Hematopoietic multipotent progenitor cell treated with erythropoietin and hydrocortisone succinate and interleukin-3 and kit ligand, for 6 days (in vitro differentiated cells): ENCODE data around the gene ERCC6L.

Source experiments
- DNase-seq: peaks from one replicate; pipeline ENCODE4 v3.0.0-alpha.2; 2015

The ERCC6L gene

GRCh38 chrX:72238721-72239475 lies at the start of gene ERCC6L:
Gene ERCC6L, minus strand, starts transcription at chrX:72239027. Its CDS starts 116 bp downstream, at chrX:72238911.
- DNase-seq = peak; percentile 88

GRCh38 chrX:72282302-72282701 lies 43.5 kb upstream of the ERCC6L start:
- no peak for DNase-seq

- DNase-seq = no peak
Observed at GRCh38 chrX:72280321-72280845, 41.6 kb upstream of the ERCC6L start.

- DNase-seq = no peak
Observed at GRCh38 chrX:72276478-72276953, 37.7 kb upstream of the ERCC6L start.

- no peak for DNase-seq
Observed at GRCh38 chrX:72274526-72274925, 35.7 kb upstream of the ERCC6L start.

GRCh38 chrX:72273718-72274117 lies 34.9 kb upstream of the ERCC6L start:
- DNase-seq = no peak

- DNase-seq = no peak
Observed at GRCh38 chrX:72272868-72273267, 34.0 kb upstream of the ERCC6L start.

GRCh38 chrX:72271812-72272211 lies 33.0 kb upstream of the ERCC6L start:
- DNase-seq = no peak

GRCh38 chrX:72271091-72271788 lies 32.4 kb upstream of the ERCC6L start:
- no peak for DNase-seq

GRCh38 chrX:72270316-72270866 lies 31.6 kb upstream of the ERCC6L start:
- no peak for DNase-seq

GRCh38 chrX:72269671-72270251 lies 30.9 kb upstream of the ERCC6L start:
- DNase-seq = no peak

GRCh38 chrX:72268597-72269365 lies 30.0 kb upstream of the ERCC6L start:
- no peak for DNase-seq

GRCh38 chrX:72265263-72265662 lies 26.4 kb upstream of the ERCC6L start:
- DNase-seq = no peak

- peak; percentile 57 for DNase-seq
Observed at GRCh38 chrX:72262077-72262476, 23.2 kb upstream of the ERCC6L start.

- no peak for DNase-seq
Observed at GRCh38 chrX:72260448-72260847, 21.6 kb upstream of the ERCC6L start.

GRCh38 chrX:72258174-72258573 lies 19.3 kb upstream of the ERCC6L start:
- DNase-seq = no peak

- no peak for DNase-seq
Observed at GRCh38 chrX:72255864-72256263, 17.0 kb upstream of the ERCC6L start.

- DNase-seq = no peak
Observed at GRCh38 chrX:72255445-72255844, 16.6 kb upstream of the ERCC6L start.

GRCh38 chrX:72254816-72255215 lies 16.0 kb upstream of the ERCC6L start:
- DNase-seq = no peak

GRCh38 chrX:72253686-72254085 lies 14.9 kb upstream of the ERCC6L start:
- no peak for DNase-seq

- DNase-seq = no peak
Observed at GRCh38 chrX:72247206-72247942, 8.5 kb upstream of the ERCC6L start.
